Upper lobe of left lung (tissue), 6 donors: ENCODE results near the gene TMEM259. TPM values are rescaled to one million over a fixed set of nuclear protein-coding genes. Genes with fewer than 3 reads are reported as not detected.

ENCODE experiments used
- ATAC-seq, 2 donors: fragments of 200-7000 bp; cut with Tn5 transposase; one replicate each; pipeline ENCODE4 v1.9.1; 2022; ENCODE audit warnings: mild to moderate bottlenecking in 2 of 2, moderate library complexity in 2 of 2; ENCODE audit not compliant: low FRiP score in 2 of 2
- DNase-seq, 2 donors: peaks; one replicate each; pipeline ENCODE4 v3.0.0-alpha.2; 2019 to 2020
- H3K27ac ChIP-seq, 4 donors: fragments of 200-600 bp; sonication (generic); one replicate each; pipeline ENCODE4 v1.5.1; 2016 to 2019
- H3K27me3 ChIP-seq, 4 donors: fragments of 200-600 bp; sonication (generic); one replicate each; pipeline ENCODE4 v1.5.1; 2017 to 2019
- H3K36me3 ChIP-seq, 4 donors: fragments of 200-600 bp; sonication (generic); one replicate each; pipeline ENCODE4 v1.5.1; 2016 to 2019
- H3K4me1 ChIP-seq, 4 donors: fragments of 200-600 bp; sonication (generic); one replicate each; pipeline ENCODE4 v1.5.1; 2018 to 2019
- H3K4me3 ChIP-seq, 4 donors: fragments of 200-600 bp; sonication (generic); one replicate each; pipeline ENCODE4 v1.5.1; 2017 to 2019; ENCODE audit warnings: mild to moderate bottlenecking in 2 of 4, moderate library complexity in 1 of 4
- H3K9me3 ChIP-seq, 4 donors: fragments of 200-600 bp; sonication (generic); one replicate each; pipeline ENCODE4 v1.5.1; 2018 to 2019
- CTCF ChIP-seq, 6 experiments: fragments of 450-650 bp in 4 of 6; fragments of 200-600 bp in 2 of 6; sonication (generic) in 2 of 6; IDR thresholded peaks; one replicate each; pipeline ENCODE4 v1.5.1; 2016 to 2019; ENCODE audit warnings: antibody characterized with exemption in 6 of 6
- EP300 ChIP-seq, 4 donors: sonication (generic); formaldehyde crosslinking; IDR thresholded peaks; one replicate each; pipeline ENCODE4 v1.5.1; 2017; ENCODE audit warnings: antibody characterized with exemption in 4 of 4, control low read depth in 2 of 4
- POLR2A ChIP-seq, 4 donors: fragments of 450-650 bp; IDR thresholded peaks; one replicate each; pipeline ENCODE4 v1.5.1; 2016 to 2017; ENCODE audit warnings: antibody characterized with exemption in 4 of 4, mild to moderate bottlenecking in 2 of 4
- POLR2AphosphoS5 ChIP-seq, 2 donors: sonication (generic); formaldehyde crosslinking; IDR thresholded peaks; one replicate each; pipeline ENCODE4 v1.5.1; 2017; ENCODE audit warnings: antibody characterized with exemption in 2 of 2
- WGBS, 2 donors: methylation state at CpG; one replicate each; pipeline ENCODE4 v1.1.5; 2017 to 2018; 5-methylcytosine and 5-hydroxymethylcytosine counted together
- total RNA-seq, 6 donors: library from RNA; depleted of rRNA in 4 of 6; stranded (reverse); fragments of >200 nt in 4 of 6; gene quantifications; one replicate each; pipeline versions ENCODE4 v1.1.0 to v1.2.1, GENCODE V29; 2016 to 2021
- donor health status: DM: no; HTN: no; CAD: no; lungs with moderate emphysema.
- donor health status: DM: no; HTN: yes; CAD: no; lungs with severe emphysema.

The TMEM259 gene
- total RNA-seq, 6 donors from 2014 or later = 143 to 643 (median 208) TPM

GRCh38 chr19:979318-979741 lies 41.6 kb downstream of the TMEM259 start:
- no peaks in the 10 kb centered on the region for H3K9me3 ChIP-seq
- H3K4me3 ChIP-seq = no peak overlapping the region
- DNase-seq (no peak), ATAC-seq (no peak)
- H3K27me3 ChIP-seq = no peaks in the 10 kb centered on the region
- no peak overlapping the region for H3K27ac ChIP-seq
- 54 to 73% methylated on average over 14 to 18 of the region's 19 CpGs for WGBS, 2 donors
- H3K4me1 ChIP-seq = peaks cover 17 to 28% (median 22%) of the 10 kb centered on the region in 4 donors
- H3K36me3 ChIP-seq = no peaks in the 10 kb centered on the region
- TF ChIP-seq POLR2A (IDR thresholded peaks at IDR 0.05) (no peak), EP300 (IDR thresholded peaks at IDR 0.05) (no peak), CTCF (IDR thresholded peaks at IDR 0.05) (no peak), POLR2AphosphoS5 (IDR thresholded peaks at IDR 0.05) (no peak)

- Histone ChIP-seq H3K27ac (no peak overlapping the region), H3K4me1 (peaks cover 0 to 10% (median 5%) of the 10 kb centered on the region in 4 donors), H3K27me3 (no peaks in the 10 kb centered on the region), H3K9me3 (no peaks in the 10 kb centered on the region), H3K36me3 (peaks cover 0 to 4% (median 1%) of the 10 kb centered on the region in 4 donors), H3K4me3 (no peak overlapping the region)
- ATAC-seq (no peak), DNase-seq (peak in 1 of 2 donors; percentile 73)
- WGBS, 2 donors = 85 to 92% methylated on average over 5 to 23 of the region's 24 CpGs
- TF ChIP-seq POLR2AphosphoS5 (IDR thresholded peaks at IDR 0.05) = no peak
- TF ChIP-seq EP300 (IDR thresholded peaks at IDR 0.05) = no peak
- no peak for TF ChIP-seq POLR2A (IDR thresholded peaks at IDR 0.05)
- no peak for TF ChIP-seq CTCF (IDR thresholded peaks at IDR 0.05)
These were observed 43.9 kb downstream of the TMEM259 start for GRCh38 chr19:977058-977464.

- Histone ChIP-seq H3K27me3 (no peaks in the 10 kb centered on the region), H3K4me1 (peaks cover 0 to 10% (median 5%) of the 10 kb centered on the region in 4 donors), H3K4me3 (no peak overlapping the region), H3K27ac (no peak overlapping the region), H3K9me3 (no peaks in the 10 kb centered on the region), H3K36me3 (peaks cover 4 to 10% (median 7%) of the 10 kb centered on the region in 4 donors)
- TF ChIP-seq EP300 (IDR thresholded peaks at IDR 0.05) = no peak
- no peak for TF ChIP-seq POLR2AphosphoS5 (IDR thresholded peaks at IDR 0.05)
- no peak for TF ChIP-seq POLR2A (IDR thresholded peaks at IDR 0.05)
- TF ChIP-seq CTCF (IDR thresholded peaks at IDR 0.05) = no peak
- WGBS, 2 donors = 87 to 92% methylated on average over 9 to 10 of the region's 10 CpGs
- DNase-seq = no peak
- ATAC-seq = no peak
These were observed 44.4 kb downstream of the TMEM259 start for GRCh38 chr19:976476-976875.

GRCh38 chr19:974564-975257 lies 46.2 kb downstream of the TMEM259 start:
- no peak for DNase-seq
- ATAC-seq = no peak
- Histone ChIP-seq H3K4me1 (no peaks in the 10 kb centered on the region), H3K9me3 (peaks cover 4 to 8% (median 6%) of the 10 kb centered on the region in 4 donors), H3K36me3 (peaks cover 11 to 27% (median 23%) of the 10 kb centered on the region in 4 donors), H3K4me3 (no peak overlapping the region), H3K27me3 (no peaks in the 10 kb centered on the region), H3K27ac (no peak overlapping the region)
- WGBS, 2 donors = 88 to 91% methylated on average over 15 to 17 of the region's 37 CpGs
- TF ChIP-seq POLR2A (IDR thresholded peaks at IDR 0.05) (no peak), POLR2AphosphoS5 (IDR thresholded peaks at IDR 0.05) (no peak), EP300 (IDR thresholded peaks at IDR 0.05) (no peak), CTCF (IDR thresholded peaks at IDR 0.05) (no peak)
